KMS-11 (cell line): ENCODE measurements around the gene C1QTNF1.

Experiments used
- H2AFZ ChIP-seq: fragments of 200-600 bp; sonication (generic); 2 replicates; pipeline ENCODE4 v1.6.1; 2016; ENCODE audit warnings: antibody characterized with exemption, mixed run types, low read depth
- H3K27ac ChIP-seq: fragments of 200-600 bp; sonication (generic); 2 replicates; pipeline ENCODE4 v1.6.1; 2016; ENCODE audit warnings: mild to moderate bottlenecking, mixed run types
- H3K27me3 ChIP-seq: fragments of 200-600 bp; sonication (generic); 2 replicates; pipeline ENCODE4 v1.6.1; 2017; ENCODE audit warnings: mild to moderate bottlenecking, low read depth, mixed run types, moderate library complexity; ENCODE audit not compliant: insufficient read depth
- H3K36me3 ChIP-seq: fragments of 200-600 bp; sonication (generic); 2 replicates; pipeline ENCODE4 v1.6.1; 2017; ENCODE audit warnings: mild to moderate bottlenecking, mixed run types; ENCODE audit not compliant: insufficient read depth
- H3K4me1 ChIP-seq: fragments of 200-600 bp; sonication (generic); 2 replicates; pipeline ENCODE4 v1.6.1; 2016; ENCODE audit warnings: mild to moderate bottlenecking, low read depth, mixed run types; ENCODE audit not compliant: poor library complexity, severe bottlenecking
- H3K4me2 ChIP-seq: fragments of 200-600 bp; sonication (generic); 2 replicates; pipeline ENCODE4 v1.7.0; 2016; ENCODE audit warnings: mild to moderate bottlenecking, mixed run types
- H3K4me3 ChIP-seq: fragments of 200-600 bp; sonication (generic); IDR thresholded peaks from 2 replicates; pipeline ENCODE4 v1.6.1; 2017; ENCODE audit warnings: low read depth, low read length, mixed read lengths; ENCODE audit not compliant: insufficient read depth
- H3K79me2 ChIP-seq: fragments of 200-600 bp; sonication (generic); 2 replicates; pipeline ENCODE4 v1.6.1; 2016; ENCODE audit warnings: low read depth, mixed run types; ENCODE audit not compliant: insufficient read depth
- H3K9ac ChIP-seq: fragments of 200-600 bp; sonication (generic); 2 replicates; pipeline ENCODE4 v1.6.1; 2016; ENCODE audit warnings: mild to moderate bottlenecking, mixed run types
- H4K20me1 ChIP-seq: fragments of 200-600 bp; sonication (generic); 2 replicates; pipeline ENCODE4 v1.6.1; 2016; ENCODE audit warnings: mild to moderate bottlenecking, mixed run types; ENCODE audit not compliant: insufficient read depth
- CTCF ChIP-seq: fragments of 200-600 bp; sonication (generic); conservative IDR thresholded peaks from 2 replicates; pipeline ENCODE4 v1.6.1; 2017; ENCODE audit warnings: low read depth, mild to moderate bottlenecking, antibody characterized with exemption, low read length, moderate library complexity, mixed read lengths

C1QTNF1 gene

GRCh38 chr17:79042421-79043190 lies 18.6 kb downstream of the C1QTNF1 start:
- peak; percentile 95 for TF ChIP-seq CTCF

GRCh38 chr17:79043191-79043930 lies 19.4 kb downstream of the C1QTNF1 start:
- H3K4me1 ChIP-seq, result no peaks in the 10 kb centered on the region
- H3K27me3 ChIP-seq, result peaks cover 77% of the 10 kb centered on the region
- H3K4me3 ChIP-seq, result no peak overlapping the region
- no peak overlapping the region for H3K27ac ChIP-seq
- no peak for TF ChIP-seq CTCF
- no peaks in the 10 kb centered on the region for H3K79me2 ChIP-seq
- no peak overlapping the region for H2AFZ ChIP-seq
- no peaks in the 10 kb centered on the region for H4K20me1 ChIP-seq
- no peaks in the 10 kb centered on the region for H3K36me3 ChIP-seq
- H3K4me2 ChIP-seq, result no peak overlapping the region
- no peak overlapping the region for H3K9ac ChIP-seq

More at GRCh38 chr17:79042421-79043190, 18.6 kb downstream of the C1QTNF1 start:
- H3K27ac ChIP-seq, result no peak overlapping the region
- no peak overlapping the region for H2AFZ ChIP-seq
- peaks cover 75% of the 10 kb centered on the region for H3K27me3 ChIP-seq
- H3K4me2 ChIP-seq, result no peak overlapping the region
- no peaks in the 10 kb centered on the region for H3K4me1 ChIP-seq
- H3K36me3 ChIP-seq, result no peaks in the 10 kb centered on the region
- H4K20me1 ChIP-seq, result no peaks in the 10 kb centered on the region
- H3K79me2 ChIP-seq, result no peaks in the 10 kb centered on the region
- H3K4me3 ChIP-seq, result no peak overlapping the region
- no peak overlapping the region for H3K9ac ChIP-seq

- H3K4me2 ChIP-seq, result no peak overlapping the region
- H2AFZ ChIP-seq, result no peak overlapping the region
- peaks cover 77% of the 10 kb centered on the region for H3K27me3 ChIP-seq
- no peak overlapping the region for H3K9ac ChIP-seq
- H3K4me1 ChIP-seq, result no peaks in the 10 kb centered on the region
- no peak for TF ChIP-seq CTCF
- no peak overlapping the region for H3K4me3 ChIP-seq
- H3K79me2 ChIP-seq, result no peaks in the 10 kb centered on the region
- no peak overlapping the region for H3K27ac ChIP-seq
- no peaks in the 10 kb centered on the region for H3K36me3 ChIP-seq
- H4K20me1 ChIP-seq, result no peaks in the 10 kb centered on the region
Measured at GRCh38 chr17:79043931-79044320, 20.0 kb downstream of the C1QTNF1 start.

- H3K27ac ChIP-seq, result no peak overlapping the region
- no peaks in the 10 kb centered on the region for H3K36me3 ChIP-seq
- H3K9ac ChIP-seq, result no peak overlapping the region
- peaks cover 77% of the 10 kb centered on the region for H3K27me3 ChIP-seq
- no peak for TF ChIP-seq CTCF
- no peak overlapping the region for H3K4me2 ChIP-seq
- no peaks in the 10 kb centered on the region for H3K4me1 ChIP-seq
- H2AFZ ChIP-seq, result no peak overlapping the region
- H3K4me3 ChIP-seq, result no peak overlapping the region
- no peaks in the 10 kb centered on the region for H3K79me2 ChIP-seq
- H4K20me1 ChIP-seq, result no peaks in the 10 kb centered on the region
Measured at GRCh38 chr17:79044462-79044861, 20.5 kb downstream of the C1QTNF1 start.
